ENCODE data around the gene B3GNT7.

The B3GNT7 gene

DNA sequence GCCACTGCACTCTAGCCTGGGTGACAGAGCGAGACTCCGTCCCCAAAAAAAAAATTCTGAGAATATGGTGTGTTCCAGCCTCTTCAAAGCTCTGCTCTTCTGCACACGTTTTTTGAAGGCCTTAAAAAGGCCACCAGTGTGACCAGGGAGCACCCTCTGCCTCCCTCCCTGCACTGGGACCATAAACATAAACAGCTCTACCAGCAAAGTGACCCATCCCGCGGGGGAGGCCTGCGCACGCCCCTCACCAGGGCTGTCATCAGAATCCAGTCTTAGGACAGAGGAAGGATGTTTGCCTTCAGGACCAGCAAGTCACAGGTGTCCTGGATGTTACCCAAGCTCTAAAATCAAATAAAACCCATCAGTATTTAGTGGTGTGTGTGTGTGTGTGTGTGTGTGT is 23.2 kb upstream of the B3GNT7 start:
- Histone ChIP-seq H3K27me3 (ENCODE audit: insufficient read depth, low read length) (peaks cover 3% of the 10 kb centered on the region; the same call in 1 of the 2 replicates), H3F3A (ENCODE audit: insufficient read depth, low read length) (no peaks in the 10 kb centered on the region), H3K4me3 (ENCODE audit: low read depth, low read length, poor library complexity, severe bottlenecking) (no peak overlapping the region), H3K9me2 (ENCODE audit: low read depth, low read length) (no peaks in the 10 kb centered on the region), H4K20me1 (ENCODE audit: insufficient read depth, low read length) (no peaks in the 10 kb centered on the region), H3K4me2 (ENCODE audit: low read length) (no peak overlapping the region), H3K27ac (ENCODE audit: low read depth, low read length, poor library complexity, severe bottlenecking) (no peak overlapping the region), H3K9me3 (ENCODE audit: low read length) (no peaks in the 10 kb centered on the region), H3K36me3 (ENCODE audit: insufficient read depth, low read length) (no peaks in the 10 kb centered on the region), H3K79me2 (ENCODE audit: insufficient read depth, low read length) (no peaks in the 10 kb centered on the region), H3K9ac (ENCODE audit: low read length) (no peak overlapping the region), H3K4me1 (ENCODE audit: insufficient read depth, low read length, severe bottlenecking) (no peaks in the 10 kb centered on the region), H2AFZ (ENCODE audit: low read length) (no peak overlapping the region)
- no peak for TF ChIP-seq EZH2 (IDR thresholded peaks at IDR 0.05; ENCODE audit: borderline replicate concordance, low read length)

DNA sequence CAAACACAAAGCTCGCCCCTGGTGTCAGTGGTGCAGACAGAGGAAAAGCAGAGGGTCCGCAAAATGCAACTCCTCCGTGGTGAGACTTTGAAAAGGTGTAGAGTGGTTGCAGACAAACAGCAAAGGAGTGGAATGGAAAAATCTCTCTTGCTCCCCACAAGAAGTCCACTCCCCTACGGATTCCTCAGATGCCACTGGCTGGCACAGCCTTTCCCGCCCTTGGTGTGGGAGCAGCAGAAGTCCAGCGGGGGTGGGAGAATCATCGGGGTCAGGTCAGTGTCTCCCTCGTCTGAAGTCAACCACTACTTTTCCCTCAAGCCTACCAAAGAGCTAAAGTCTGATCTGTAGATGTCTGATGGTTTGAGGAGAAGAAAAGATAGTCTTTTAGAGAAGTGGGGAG is 22.3 kb upstream of the B3GNT7 start:
- H2AFZ ChIP-seq (ENCODE audit: low read length), result no peak overlapping the region
- H3F3A ChIP-seq (ENCODE audit: insufficient read depth, low read length), result no peaks in the 10 kb centered on the region
- H3K4me3 ChIP-seq (ENCODE audit: low read depth, low read length, poor library complexity, severe bottlenecking), result no peak overlapping the region
- H3K27me3 ChIP-seq (ENCODE audit: insufficient read depth, low read length), result no peaks in the 10 kb centered on the region
- H3K9ac ChIP-seq (ENCODE audit: low read length), result no peak overlapping the region
- H3K9me3 ChIP-seq (ENCODE audit: low read length), result no peaks in the 10 kb centered on the region
- no peak for TF ChIP-seq EZH2 (IDR thresholded peaks at IDR 0.05; ENCODE audit: borderline replicate concordance, low read length)
- TF ChIP-seq, protein P1, sequence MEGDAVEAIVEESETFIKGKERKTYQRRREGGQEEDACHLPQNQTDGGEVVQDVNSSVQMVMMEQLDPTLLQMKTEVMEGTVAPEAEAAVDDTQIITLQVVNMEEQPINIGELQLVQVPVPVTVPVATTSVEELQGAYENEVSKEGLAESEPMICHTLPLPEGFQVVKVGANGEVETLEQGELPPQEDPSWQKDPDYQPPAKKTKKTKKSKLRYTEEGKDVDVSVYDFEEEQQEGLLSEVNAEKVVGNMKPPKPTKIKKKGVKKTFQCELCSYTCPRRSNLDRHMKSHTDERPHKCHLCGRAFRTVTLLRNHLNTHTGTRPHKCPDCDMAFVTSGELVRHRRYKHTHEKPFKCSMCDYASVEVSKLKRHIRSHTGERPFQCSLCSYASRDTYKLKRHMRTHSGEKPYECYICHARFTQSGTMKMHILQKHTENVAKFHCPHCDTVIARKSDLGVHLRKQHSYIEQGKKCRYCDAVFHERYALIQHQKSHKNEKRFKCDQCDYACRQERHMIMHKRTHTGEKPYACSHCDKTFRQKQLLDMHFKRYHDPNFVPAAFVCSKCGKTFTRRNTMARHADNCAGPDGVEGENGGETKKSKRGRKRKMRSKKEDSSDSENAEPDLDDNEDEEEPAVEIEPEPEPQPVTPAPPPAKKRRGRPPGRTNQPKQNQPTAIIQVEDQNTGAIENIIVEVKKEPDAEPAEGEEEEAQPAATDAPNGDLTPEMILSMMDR (IDR thresholded peaks at IDR 0.05; ENCODE audit: low read length), result no peak
- H3K79me2 ChIP-seq (ENCODE audit: insufficient read depth, low read length), result no peaks in the 10 kb centered on the region
- H4K20me1 ChIP-seq (ENCODE audit: insufficient read depth, low read length), result no peaks in the 10 kb centered on the region
- no peaks in the 10 kb centered on the region for H3K4me1 ChIP-seq (ENCODE audit: insufficient read depth, low read length, severe bottlenecking)
- no peaks in the 10 kb centered on the region for H3K9me2 ChIP-seq (ENCODE audit: low read depth, low read length)
- H3K36me3 ChIP-seq (ENCODE audit: insufficient read depth, low read length), result no peaks in the 10 kb centered on the region
- no peak overlapping the region for H3K4me2 ChIP-seq (ENCODE audit: low read length)
- H3K27ac ChIP-seq (ENCODE audit: low read depth, low read length, poor library complexity, severe bottlenecking), result no peak overlapping the region

DNA sequence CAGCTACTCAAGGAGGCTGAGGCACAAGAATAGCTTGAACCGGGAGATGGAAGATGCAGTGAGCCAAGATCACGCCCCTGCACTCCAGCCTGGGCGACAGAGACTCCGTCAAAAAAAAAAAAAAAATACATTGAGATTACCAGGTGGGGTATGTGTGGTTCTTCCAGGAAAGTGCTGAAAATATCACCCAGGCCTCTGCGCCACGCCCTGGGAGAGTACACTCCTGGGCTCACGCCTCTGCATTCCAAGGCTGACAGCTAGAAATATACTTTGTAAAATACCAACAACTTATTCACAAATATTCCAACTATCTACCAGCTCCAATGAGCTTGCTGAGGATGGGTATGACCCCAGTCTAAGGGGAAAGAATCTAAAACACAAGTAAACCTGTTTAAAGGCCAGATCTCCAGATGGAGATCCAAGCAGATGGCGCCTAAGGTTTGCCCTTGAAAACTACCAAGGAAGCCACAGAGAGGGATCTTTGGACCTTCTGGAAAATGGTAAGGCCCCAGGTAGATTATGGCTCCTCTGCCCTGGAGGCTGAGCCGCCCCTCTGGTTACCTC is 21.6 kb upstream of the B3GNT7 start:
- H3K4me1 ChIP-seq (ENCODE audit: insufficient read depth, low read length, severe bottlenecking), result no peaks in the 10 kb centered on the region
- no peaks in the 10 kb centered on the region for H3K9me3 ChIP-seq (ENCODE audit: low read length)

More for the DNA sequence above, 21.6 kb upstream of the B3GNT7 start:
- Histone ChIP-seq H3K27ac (ENCODE audit: low read depth, low read length, poor library complexity, severe bottlenecking) (no peak overlapping the region), H2AFZ (ENCODE audit: low read length) (no peak overlapping the region), H3K27me3 (ENCODE audit: insufficient read depth, low read length) (no peaks in the 10 kb centered on the region), H3K79me2 (ENCODE audit: insufficient read depth, low read length) (no peaks in the 10 kb centered on the region), H3K4me2 (ENCODE audit: low read length) (no peak overlapping the region), H4K20me1 (ENCODE audit: insufficient read depth, low read length) (no peaks in the 10 kb centered on the region), H3K4me3 (ENCODE audit: low read depth, low read length, poor library complexity, severe bottlenecking) (no peak overlapping the region), H3K36me3 (ENCODE audit: insufficient read depth, low read length) (no peaks in the 10 kb centered on the region), H3K9ac (ENCODE audit: low read length) (no peak overlapping the region), H3F3A (ENCODE audit: insufficient read depth, low read length) (no peaks in the 10 kb centered on the region), H3K9me2 (ENCODE audit: low read depth, low read length) (no peaks in the 10 kb centered on the region)
- TF ChIP-seq, protein P1 (IDR thresholded peaks at IDR 0.05; ENCODE audit: low read length), result no peak
- no peak for TF ChIP-seq EZH2 (IDR thresholded peaks at IDR 0.05; ENCODE audit: borderline replicate concordance, low read length)
